ENCODE results near the gene TRAF3IP3. TPM values are rescaled to one million over a fixed set of nuclear protein-coding genes. Genes with fewer than 3 reads are reported as not detected.

Gene TRAF3IP3
- total and polyA plus RNA-seq, 2 experiments from 2014 or later = 0.13 to 0.16 TPM

- H2AFZ ChIP-seq = no peak overlapping the region
- no peaks in the 10 kb centered on the region for H4K20me1 ChIP-seq (ENCODE audit: insufficient read depth, poor library complexity, severe bottlenecking)
- no peaks in the 10 kb centered on the region for H3K36me3 ChIP-seq (replicated peaks; ENCODE audit: insufficient read depth, low read depth)
- peaks cover 23% of the 10 kb centered on the region for H3K4me1 ChIP-seq (ENCODE audit: insufficient read depth)
- H3K4me3 ChIP-seq = no peak overlapping the region
- no peaks in the 10 kb centered on the region for H3K27me3 ChIP-seq
- no peaks in the 10 kb centered on the region for H3K9me3 ChIP-seq (ENCODE audit: low read depth)
- 60% methylated on average over 2 of the region's 2 CpGs for WGBS (ENCODE audit: low lambda C conversion rate, missing lambda C conversion rate)
- DNase-seq (ENCODE audit: low spot score) = peak; percentile 44
- H3K4me2 ChIP-seq = no peak overlapping the region
- H3K27ac ChIP-seq = peak overlapping the region; percentile 33
- no peaks in the 10 kb centered on the region for H3K79me2 ChIP-seq
- TF ChIP-seq, protein P1, sequence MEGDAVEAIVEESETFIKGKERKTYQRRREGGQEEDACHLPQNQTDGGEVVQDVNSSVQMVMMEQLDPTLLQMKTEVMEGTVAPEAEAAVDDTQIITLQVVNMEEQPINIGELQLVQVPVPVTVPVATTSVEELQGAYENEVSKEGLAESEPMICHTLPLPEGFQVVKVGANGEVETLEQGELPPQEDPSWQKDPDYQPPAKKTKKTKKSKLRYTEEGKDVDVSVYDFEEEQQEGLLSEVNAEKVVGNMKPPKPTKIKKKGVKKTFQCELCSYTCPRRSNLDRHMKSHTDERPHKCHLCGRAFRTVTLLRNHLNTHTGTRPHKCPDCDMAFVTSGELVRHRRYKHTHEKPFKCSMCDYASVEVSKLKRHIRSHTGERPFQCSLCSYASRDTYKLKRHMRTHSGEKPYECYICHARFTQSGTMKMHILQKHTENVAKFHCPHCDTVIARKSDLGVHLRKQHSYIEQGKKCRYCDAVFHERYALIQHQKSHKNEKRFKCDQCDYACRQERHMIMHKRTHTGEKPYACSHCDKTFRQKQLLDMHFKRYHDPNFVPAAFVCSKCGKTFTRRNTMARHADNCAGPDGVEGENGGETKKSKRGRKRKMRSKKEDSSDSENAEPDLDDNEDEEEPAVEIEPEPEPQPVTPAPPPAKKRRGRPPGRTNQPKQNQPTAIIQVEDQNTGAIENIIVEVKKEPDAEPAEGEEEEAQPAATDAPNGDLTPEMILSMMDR (IDR thresholded peaks at IDR 0.05; ENCODE audit: poor library complexity) = no peak
- TF ChIP-seq EZH2 (IDR thresholded peaks at IDR 0.05; ENCODE audit: borderline replicate concordance) (no peak), EZH2phosphoT487 (IDR thresholded peaks at IDR 0.05; ENCODE audit: low read depth, severe bottlenecking, unreplicated experiment) (no peak)
- H3K9me2 ChIP-seq (replicated peaks; ENCODE audit: insufficient read depth) = no peaks in the 10 kb centered on the region
Observed at GRCh38 chr1:209787551-209787950, 31.7 kb downstream of the TRAF3IP3 start.

GRCh38 chr1:209789245-209789644, 33.4 kb downstream of the TRAF3IP3 start:
- Histone ChIP-seq H3K27me3 (no peaks in the 10 kb centered on the region), H3K9me3 (ENCODE audit: low read depth) (no peaks in the 10 kb centered on the region), H3K36me3 (replicated peaks; ENCODE audit: insufficient read depth, low read depth) (peaks cover 7% of the 10 kb centered on the region), H3K4me1 (ENCODE audit: insufficient read depth) (peaks cover 16% of the 10 kb centered on the region), H4K20me1 (ENCODE audit: insufficient read depth, poor library complexity, severe bottlenecking) (no peaks in the 10 kb centered on the region), H3K4me3 (no peak overlapping the region), H3K79me2 (no peaks in the 10 kb centered on the region), H3K9me2 (replicated peaks; ENCODE audit: insufficient read depth) (no peaks in the 10 kb centered on the region), H3K4me2 (no peak overlapping the region), H3K27ac (no peak overlapping the region), H2AFZ (no peak overlapping the region)
- 100% methylated on average over 1 of the region's 1 CpG for WGBS (ENCODE audit: low lambda C conversion rate, missing lambda C conversion rate)
- TF ChIP-seq EZH2 (IDR thresholded peaks at IDR 0.05; ENCODE audit: borderline replicate concordance) (no peak), EZH2phosphoT487 (IDR thresholded peaks at IDR 0.05; ENCODE audit: low read depth, severe bottlenecking, unreplicated experiment) (no peak)
- TF ChIP-seq, protein P1 (IDR thresholded peaks at IDR 0.05; ENCODE audit: poor library complexity) = no peak
- no peak for DNase-seq (ENCODE audit: low spot score)

GRCh38 chr1:209790286-209791193, 34.7 kb downstream of the TRAF3IP3 start:
- no peak overlapping the region for H2AFZ ChIP-seq
- WGBS (ENCODE audit: low lambda C conversion rate, missing lambda C conversion rate) = 86% methylated on average over 10 of the region's 10 CpGs
- H3K79me2 ChIP-seq = no peaks in the 10 kb centered on the region
- peaks cover 8% of the 10 kb centered on the region for H3K36me3 ChIP-seq (replicated peaks; ENCODE audit: insufficient read depth, low read depth)
- peak overlapping the region; percentile 50 for H3K4me2 ChIP-seq
- H3K9me3 ChIP-seq (ENCODE audit: low read depth) = no peaks in the 10 kb centered on the region
- no peaks in the 10 kb centered on the region for H3K27me3 ChIP-seq
- H3K4me1 ChIP-seq (ENCODE audit: insufficient read depth) = peaks cover 11% of the 10 kb centered on the region
- no peaks in the 10 kb centered on the region for H4K20me1 ChIP-seq (ENCODE audit: insufficient read depth, poor library complexity, severe bottlenecking)
- no peaks in the 10 kb centered on the region for H3K9me2 ChIP-seq (replicated peaks; ENCODE audit: insufficient read depth)
- H3K4me3 ChIP-seq = no peak overlapping the region
- DNase-seq (ENCODE audit: low spot score) = peak; percentile 53
- peak overlapping the region; percentile 90 for H3K27ac ChIP-seq
- TF ChIP-seq EZH2 (IDR thresholded peaks at IDR 0.05; ENCODE audit: borderline replicate concordance) (no peak), EZH2phosphoT487 (IDR thresholded peaks at IDR 0.05; ENCODE audit: low read depth, severe bottlenecking, unreplicated experiment) (no peak)
- TF ChIP-seq, protein P1 (IDR thresholded peaks at IDR 0.05; ENCODE audit: poor library complexity) = no peak

Measured in hepatocyte (in vitro differentiated cells).